K562 (cell line): ENCODE data around the gene ACTL10. TPM values are rescaled to one million over a fixed set of nuclear protein-coding genes. Genes with fewer than 3 reads are reported as not detected.
A peak's percentile ranks its signal among the peaks of the same experiment; 100 is the strongest.

Experiments
- FIP1L1 ChIP-seq: fragments of 200-400 bp; formaldehyde crosslinking; IDR thresholded peaks from 2 replicates; pipeline ENCODE4 v1.6.1; 2018; ENCODE audit warnings: mild to moderate bottlenecking, low read depth, low read length; ENCODE audit not compliant: poor library complexity, severe bottlenecking
- L3MBTL2 ChIP-seq: fragments of 450-650 bp; IDR thresholded peaks from 2 replicates; pipeline ENCODE4 v1.6.1; 2016; ENCODE audit warnings: mild to moderate bottlenecking, moderate library complexity
- NR4A1 ChIP-seq, 2 experiments: fragments of 250-450 bp in 1 of 2; fragments of 450-650 bp in 1 of 2; sonication (Bioruptor Pico) in 1 of 2; IDR thresholded peaks; 2 replicates each; pipeline versions ENCODE4 v1.4.0 to v1.6.1; 2016 to 2020; ENCODE audit warnings: mild to moderate bottlenecking in 2 of 2, missing compliant biosample characterization in 1 of 2, missing genetic modification characterization in 1 of 2, moderate library complexity in 1 of 2
- RBM25 ChIP-seq: fragments of 200-400 bp; formaldehyde crosslinking; IDR thresholded peaks from 2 replicates; pipeline ENCODE4 v1.6.1; 2018; ENCODE audit warnings: low read length, low read depth, moderate library complexity; ENCODE audit not compliant: severe bottlenecking
- RFX1 ChIP-seq: fragments of 450-650 bp; IDR thresholded peaks from 2 replicates; pipeline ENCODE4 v1.6.1; 2016; ENCODE audit warnings: mild to moderate bottlenecking, moderate library complexity
- RNF219 ChIP-seq: fragments of 250-450 bp; sonication (Bioruptor Pico); IDR thresholded peaks from 2 replicates; pipeline ENCODE4 v1.5.0; 2022; ENCODE audit warnings: mild to moderate bottlenecking
- SAFB2 ChIP-seq: fragments of 200-400 bp; formaldehyde crosslinking; IDR thresholded peaks from 2 replicates; pipeline ENCODE4 v1.6.1; 2018; ENCODE audit warnings: borderline replicate concordance, low read length, low read depth, moderate library complexity; ENCODE audit not compliant: severe bottlenecking
- ZNF830 ChIP-seq: fragments of 250-450 bp; sonication (Bioruptor Pico); IDR thresholded peaks from 2 replicates; pipeline ENCODE4 v1.5.0; 2021; ENCODE audit warnings: mild to moderate bottlenecking
- polyA plus RNA-seq, 8 experiments: library from polyadenylated mRNA; depleted of rRNA in 4 of 8; stranded (reverse) in 5 of 8; unstranded in 3 of 8; fragments of >200 nt; fragmentation: Nextera tagmentation in 2 of 8; fragmentation: Illumina TruSeq in 1 of 8; extraction: Ambion mirVana in 2 of 8; extraction: Trizol in 1 of 8; gene quantifications; 2 replicates each; pipeline versions ENCODE4 v1.2.1 to v1.2.3, GENCODE V29; 2011 to 2014; ENCODE audit warnings: inconsistent platforms in 1 of 8, missing spikeins in 1 of 8
- total RNA-seq, 7 experiments: library from RNA; depleted of rRNA in 6 of 7; stranded (reverse); fragments of >200 nt in 6 of 7; fragmentation: Illumina TruSeq in 2 of 7; extraction: Trizol in 2 of 7; gene quantifications; 2 replicates each; pipeline versions ENCODE4 v1.2.1 to v1.2.3, GENCODE V29; 2011 to 2021; ENCODE audit warnings: low replicate concordance in 1 of 7
- TF ChIP-seq, protein P1 (sequence below): sonication (generic); formaldehyde crosslinking; IDR thresholded peaks from 2 replicates; pipeline ENCODE4 v1.8.1; 2023; ENCODE audit warnings: missing genetic modification reagents, mild to moderate bottlenecking, borderline replicate concordance
- TF ChIP-seq, protein P2 (sequence below): fragments of 450-650 bp; IDR thresholded peaks from 2 replicates; pipeline ENCODE4 v1.6.1; 2014; ENCODE audit warnings: low read depth, mild to moderate bottlenecking, moderate library complexity, borderline replicate concordance
- TF ChIP-seq, protein P3 (sequence below): fragments of 450-650 bp; formaldehyde crosslinking; IDR thresholded peaks from 2 replicates; pipeline ENCODE4 v1.4.0; 2020; ENCODE audit warnings: mild to moderate bottlenecking, mixed read lengths
- TF ChIP-seq, protein P4 (sequence below): fragments of 250-450 bp; sonication (Bioruptor Pico); IDR thresholded peaks from 2 replicates; pipeline ENCODE4 v1.8.0; 2021; ENCODE audit warnings: mild to moderate bottlenecking, moderate library complexity

ACTL10 gene
- total and polyA plus RNA-seq, 9 of the 15 experiments (the other 6 are each of a cell fraction or from before 2014, with no cell fraction given) = 0.07 to 0.14 TPM; not detected in 7

DNA sequence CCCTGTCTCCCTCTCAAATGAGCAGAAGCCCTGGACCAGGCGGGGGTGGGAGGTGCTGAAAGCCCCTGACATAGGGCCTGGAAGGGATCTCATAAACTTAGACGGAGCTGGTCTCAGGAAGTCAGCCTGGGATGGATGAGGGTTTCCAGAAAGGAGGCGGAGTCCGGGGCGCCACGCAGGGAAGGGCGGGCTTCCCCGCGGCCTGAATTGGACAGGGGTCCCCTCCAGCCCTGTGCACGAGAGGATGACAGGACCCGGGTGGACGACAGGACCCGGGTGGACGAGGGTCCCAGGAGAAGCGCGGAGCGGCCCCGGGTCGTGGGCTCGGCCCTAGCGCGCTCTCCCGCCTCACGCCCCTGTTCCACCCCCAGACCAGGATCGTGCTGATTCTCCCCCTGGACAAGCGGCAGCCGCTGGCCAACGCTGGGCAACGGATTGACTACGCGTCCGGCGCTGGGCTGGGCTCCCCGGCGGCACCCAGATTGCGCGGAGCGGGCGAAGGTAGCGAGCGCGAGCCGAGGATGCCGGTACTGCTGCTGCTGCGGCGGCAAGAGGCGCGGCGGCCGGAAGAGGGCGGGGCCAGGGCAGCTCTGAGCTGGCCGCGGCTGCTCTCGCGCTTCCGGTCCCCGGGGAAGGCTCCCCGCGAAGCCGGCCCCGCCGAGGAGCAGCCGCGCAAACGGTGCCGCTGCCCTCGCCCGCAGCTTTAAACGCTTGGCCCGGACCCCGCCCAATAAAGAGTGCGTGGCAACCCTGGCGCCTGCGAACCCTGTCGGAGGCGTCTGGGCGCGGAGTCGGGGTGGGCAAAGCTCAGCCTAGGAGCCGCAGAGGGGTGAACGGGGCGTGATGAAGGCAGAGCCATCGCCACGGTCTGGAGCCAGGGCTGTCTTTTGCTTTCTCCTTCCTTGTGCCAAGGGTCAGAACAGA is 3.3 kb upstream of the ACTL10 start (continued):
- TF ChIP-seq, protein P1, sequence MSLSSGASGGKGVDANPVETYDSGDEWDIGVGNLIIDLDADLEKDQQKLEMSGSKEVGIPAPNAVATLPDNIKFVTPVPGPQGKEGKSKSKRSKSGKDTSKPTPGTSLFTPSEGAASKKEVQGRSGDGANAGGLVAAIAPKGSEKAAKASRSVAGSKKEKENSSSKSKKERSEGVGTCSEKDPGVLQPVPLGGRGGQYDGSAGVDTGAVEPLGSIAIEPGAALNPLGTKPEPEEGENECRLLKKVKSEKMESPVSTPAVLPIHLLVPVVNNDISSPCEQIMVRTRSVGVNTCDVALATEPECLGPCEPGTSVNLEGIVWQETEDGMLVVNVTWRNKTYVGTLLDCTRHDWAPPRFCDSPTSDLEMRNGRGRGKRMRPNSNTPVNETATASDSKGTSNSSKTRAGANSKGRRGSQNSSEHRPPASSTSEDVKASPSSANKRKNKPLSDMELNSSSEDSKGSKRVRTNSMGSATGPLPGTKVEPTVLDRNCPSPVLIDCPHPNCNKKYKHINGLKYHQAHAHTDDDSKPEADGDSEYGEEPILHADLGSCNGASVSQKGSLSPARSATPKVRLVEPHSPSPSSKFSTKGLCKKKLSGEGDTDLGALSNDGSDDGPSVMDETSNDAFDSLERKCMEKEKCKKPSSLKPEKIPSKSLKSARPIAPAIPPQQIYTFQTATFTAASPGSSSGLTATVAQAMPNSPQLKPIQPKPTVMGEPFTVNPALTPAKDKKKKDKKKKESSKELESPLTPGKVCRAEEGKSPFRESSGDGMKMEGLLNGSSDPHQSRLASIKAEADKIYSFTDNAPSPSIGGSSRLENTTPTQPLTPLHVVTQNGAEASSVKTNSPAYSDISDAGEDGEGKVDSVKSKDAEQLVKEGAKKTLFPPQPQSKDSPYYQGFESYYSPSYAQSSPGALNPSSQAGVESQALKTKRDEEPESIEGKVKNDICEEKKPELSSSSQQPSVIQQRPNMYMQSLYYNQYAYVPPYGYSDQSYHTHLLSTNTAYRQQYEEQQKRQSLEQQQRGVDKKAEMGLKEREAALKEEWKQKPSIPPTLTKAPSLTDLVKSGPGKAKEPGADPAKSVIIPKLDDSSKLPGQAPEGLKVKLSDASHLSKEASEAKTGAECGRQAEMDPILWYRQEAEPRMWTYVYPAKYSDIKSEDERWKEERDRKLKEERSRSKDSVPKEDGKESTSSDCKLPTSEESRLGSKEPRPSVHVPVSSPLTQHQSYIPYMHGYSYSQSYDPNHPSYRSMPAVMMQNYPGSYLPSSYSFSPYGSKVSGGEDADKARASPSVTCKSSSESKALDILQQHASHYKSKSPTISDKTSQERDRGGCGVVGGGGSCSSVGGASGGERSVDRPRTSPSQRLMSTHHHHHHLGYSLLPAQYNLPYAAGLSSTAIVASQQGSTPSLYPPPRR (CRISPR knock-in tag) = no peak
- TF ChIP-seq RBM25 = peak; percentile 95
- peak; percentile 77 for TF ChIP-seq L3MBTL2
- 0 out of 2 replicates have a peak, but pooled peaks have one; percentile 19 for TF ChIP-seq NR4A1 (CRISPR knock-in tag; IDR thresholded peaks at IDR 0.05)
- TF ChIP-seq NR4A1 (tag; IDR thresholded peaks at IDR 0.05) = no peak
- TF ChIP-seq, protein P2, sequence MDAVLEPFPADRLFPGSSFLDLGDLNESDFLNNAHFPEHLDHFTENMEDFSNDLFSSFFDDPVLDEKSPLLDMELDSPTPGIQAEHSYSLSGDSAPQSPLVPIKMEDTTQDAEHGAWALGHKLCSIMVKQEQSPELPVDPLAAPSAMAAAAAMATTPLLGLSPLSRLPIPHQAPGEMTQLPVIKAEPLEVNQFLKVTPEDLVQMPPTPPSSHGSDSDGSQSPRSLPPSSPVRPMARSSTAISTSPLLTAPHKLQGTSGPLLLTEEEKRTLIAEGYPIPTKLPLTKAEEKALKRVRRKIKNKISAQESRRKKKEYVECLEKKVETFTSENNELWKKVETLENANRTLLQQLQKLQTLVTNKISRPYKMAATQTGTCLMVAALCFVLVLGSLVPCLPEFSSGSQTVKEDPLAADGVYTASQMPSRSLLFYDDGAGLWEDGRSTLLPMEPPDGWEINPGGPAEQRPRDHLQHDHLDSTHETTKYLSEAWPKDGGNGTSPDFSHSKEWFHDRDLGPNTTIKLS = peak; percentile 69; the same call in 1 of the 2 replicates
- TF ChIP-seq, protein P3, sequence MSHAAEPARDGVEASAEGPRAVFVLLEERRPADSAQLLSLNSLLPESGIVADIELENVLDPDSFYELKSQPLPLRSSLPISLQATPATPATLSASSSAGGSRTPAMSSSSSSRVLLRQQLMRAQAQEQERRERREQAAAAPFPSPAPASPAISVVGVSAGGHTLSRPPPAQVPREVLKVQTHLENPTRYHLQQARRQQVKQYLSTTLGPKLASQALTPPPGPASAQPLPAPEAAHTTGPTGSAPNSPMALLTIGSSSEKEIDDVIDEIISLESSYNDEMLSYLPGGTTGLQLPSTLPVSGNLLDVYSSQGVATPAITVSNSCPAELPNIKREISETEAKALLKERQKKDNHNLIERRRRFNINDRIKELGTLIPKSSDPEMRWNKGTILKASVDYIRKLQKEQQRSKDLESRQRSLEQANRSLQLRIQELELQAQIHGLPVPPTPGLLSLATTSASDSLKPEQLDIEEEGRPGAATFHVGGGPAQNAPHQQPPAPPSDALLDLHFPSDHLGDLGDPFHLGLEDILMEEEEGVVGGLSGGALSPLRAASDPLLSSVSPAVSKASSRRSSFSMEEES = no peak
- TF ChIP-seq RNF219 (CRISPR knock-in tag) = no peak
- no peak for TF ChIP-seq ZNF830 (CRISPR knock-in tag)
- TF ChIP-seq FIP1L1 = peak; percentile 79
- TF ChIP-seq RFX1 = no peak
- TF ChIP-seq, protein P4, sequence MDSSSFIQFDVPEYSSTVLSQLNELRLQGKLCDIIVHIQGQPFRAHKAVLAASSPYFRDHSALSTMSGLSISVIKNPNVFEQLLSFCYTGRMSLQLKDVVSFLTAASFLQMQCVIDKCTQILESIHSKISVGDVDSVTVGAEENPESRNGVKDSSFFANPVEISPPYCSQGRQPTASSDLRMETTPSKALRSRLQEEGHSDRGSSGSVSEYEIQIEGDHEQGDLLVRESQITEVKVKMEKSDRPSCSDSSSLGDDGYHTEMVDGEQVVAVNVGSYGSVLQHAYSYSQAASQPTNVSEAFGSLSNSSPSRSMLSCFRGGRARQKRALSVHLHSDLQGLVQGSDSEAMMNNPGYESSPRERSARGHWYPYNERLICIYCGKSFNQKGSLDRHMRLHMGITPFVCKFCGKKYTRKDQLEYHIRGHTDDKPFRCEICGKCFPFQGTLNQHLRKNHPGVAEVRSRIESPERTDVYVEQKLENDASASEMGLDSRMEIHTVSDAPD (CRISPR knock-in tag) = no peak
- no peak for TF ChIP-seq SAFB2
